DMS 273 treated with DMSO at 0.1 percent for 48 hours (cell line): ENCODE measurements around the gene KRT72.

ENCODE experiments used
- DNase-seq: peaks from one replicate; lab custom pipeline; 2025; lab: John Stamatoyannopoulos, UW

Gene KRT72

GRCh38 chr12:52630008-52630500, 28.8 kb upstream of the KRT72 start:
- DNase-seq = no peak

- DNase-seq = no peak
These were observed 28.2 kb upstream of the KRT72 start for GRCh38 chr12:52629281-52630007.

GRCh38 chr12:52628841-52629240, 27.6 kb upstream of the KRT72 start:
- no peak for DNase-seq

GRCh38 chr12:52628111-52628507, 26.8 kb upstream of the KRT72 start:
- no peak for DNase-seq

GRCh38 chr12:52627395-52628110, 26.3 kb upstream of the KRT72 start:
- DNase-seq = no peak

GRCh38 chr12:52622349-52622748, 21.1 kb upstream of the KRT72 start:
- no peak for DNase-seq

GRCh38 chr12:52618866-52619265, 17.6 kb upstream of the KRT72 start:
- DNase-seq = no peak

GRCh38 chr12:52618216-52618615, 17.0 kb upstream of the KRT72 start, which contains the start of gene KRT73:
TSS of gene KRT73 (minus strand) at chr12:52618559. CDS start at chr12:52618524, 35 bp downstream.
- DNase-seq = no peak

- DNase-seq = no peak
These were observed 16.1 kb upstream of the KRT72 start for GRCh38 chr12:52617403-52617785.

GRCh38 chr12:52616680-52617402, 15.6 kb upstream of the KRT72 start:
- DNase-seq = no peak

- no peak for DNase-seq
These were observed 14.6 kb upstream of the KRT72 start for GRCh38 chr12:52615912-52616311.

GRCh38 chr12:52615208-52615868, 14.1 kb upstream of the KRT72 start:
- DNase-seq = no peak

- no peak for DNase-seq
These were observed 13.3 kb upstream of the KRT72 start for GRCh38 chr12:52614381-52615207.

- no peak for DNase-seq
These were observed 12.2 kb upstream of the KRT72 start for GRCh38 chr12:52613384-52614030.

GRCh38 chr12:52612431-52613383, 11.4 kb upstream of the KRT72 start:
- DNase-seq = no peak

GRCh38 chr12:52611080-52611468, 9.8 kb upstream of the KRT72 start:
- no peak for DNase-seq

GRCh38 chr12:52608826-52609630, 7.8 kb upstream of the KRT72 start:
- DNase-seq = no peak

- no peak for DNase-seq
These were observed 6.9 kb upstream of the KRT72 start for GRCh38 chr12:52608161-52608560.

GRCh38 chr12:52607314-52607713, 6.1 kb upstream of the KRT72 start:
- no peak for DNase-seq
